ENCODE measurements around the gene IFNGR2.
A peak's percentile ranks its signal among the peaks of the same experiment; 100 is the strongest.
"Not testable (repeated sequence)": the region's sequence is repeated elsewhere in the genome, so short reads cannot be mapped to it uniquely, and the experiment has no call there.

The IFNGR2 gene

DNA sequence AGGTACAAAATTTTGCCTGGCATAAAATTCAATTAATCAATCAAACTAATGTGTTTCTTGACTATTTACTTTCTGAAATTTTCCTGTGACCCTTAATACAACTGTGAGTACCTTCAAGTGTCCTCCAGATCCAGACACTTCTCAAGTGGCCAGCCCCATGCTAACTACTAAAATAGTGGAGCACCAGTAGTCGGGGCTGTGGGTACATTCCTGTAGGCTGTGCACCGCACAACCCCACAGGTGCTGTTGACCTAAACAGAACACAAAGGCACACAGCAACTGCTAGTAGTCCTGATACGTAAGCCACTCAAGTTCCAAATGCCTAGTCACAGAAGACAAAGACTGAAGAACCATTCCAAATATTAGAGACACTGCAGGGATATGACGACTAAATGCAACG is 40.0 kb downstream of the IFNGR2 start:
- DNase-seq: peak; percentile 29

DNA sequence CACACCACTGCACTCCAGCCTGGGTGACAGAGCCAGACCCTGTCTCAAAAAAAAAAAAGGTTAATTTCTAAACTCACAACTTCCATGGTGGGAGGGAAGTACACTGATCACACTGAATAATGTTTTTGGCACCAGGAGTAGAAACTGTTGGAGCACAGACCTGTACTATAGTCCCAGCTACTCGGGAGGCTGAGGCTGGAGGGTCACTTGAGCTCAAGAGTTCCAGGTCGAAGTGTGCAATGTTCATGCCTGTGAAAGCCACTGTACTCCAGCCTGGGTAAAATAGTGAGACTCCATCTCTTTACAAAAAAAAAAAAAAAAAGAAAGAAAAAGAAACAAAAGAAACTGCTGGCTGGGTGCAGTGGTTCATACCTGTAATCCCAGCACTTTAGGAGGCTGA is 41.3 kb downstream of the IFNGR2 start:
- no peak for DNase-seq

DNA sequence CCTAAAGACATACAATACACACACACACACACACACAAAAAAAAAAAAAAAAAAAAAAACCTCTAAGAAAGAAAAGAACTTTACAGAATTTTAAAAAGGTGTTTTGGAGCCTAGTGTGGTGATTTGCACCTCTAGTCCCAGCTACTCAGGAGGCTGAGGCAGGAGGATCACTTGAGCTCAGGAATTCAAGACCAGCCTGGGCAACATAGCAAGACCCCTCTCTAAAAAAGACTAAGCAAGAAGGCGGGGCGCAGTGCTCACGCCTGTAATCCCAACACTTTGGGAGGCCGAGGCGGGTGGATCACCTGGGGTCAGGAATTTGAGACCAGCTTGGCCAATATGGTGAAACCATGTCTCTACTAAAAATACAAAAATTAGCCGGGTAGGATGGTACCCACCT is 43.4 kb downstream of the IFNGR2 start:
- not testable (repeated sequence) for DNase-seq

DNA sequence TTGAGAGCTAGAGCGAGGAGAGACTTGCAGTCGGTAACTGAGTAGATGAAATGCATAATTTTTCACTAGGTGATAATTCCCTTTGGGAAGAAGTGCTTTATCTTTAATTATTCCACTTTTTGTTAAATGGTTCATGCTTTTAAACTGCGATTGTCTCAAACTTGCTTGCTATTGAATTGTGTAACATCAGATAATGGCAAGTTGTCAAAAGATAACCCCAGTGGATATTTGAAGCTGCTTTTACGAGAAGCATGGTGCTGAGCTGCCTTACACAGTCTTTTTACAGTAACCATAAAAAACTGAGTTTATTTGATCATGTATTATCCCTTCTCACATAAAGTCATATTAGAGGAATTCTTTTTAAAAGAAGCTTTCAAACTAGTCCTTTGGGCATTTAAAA is 46.4 kb downstream of the IFNGR2 start:
- no peak for DNase-seq

DNA sequence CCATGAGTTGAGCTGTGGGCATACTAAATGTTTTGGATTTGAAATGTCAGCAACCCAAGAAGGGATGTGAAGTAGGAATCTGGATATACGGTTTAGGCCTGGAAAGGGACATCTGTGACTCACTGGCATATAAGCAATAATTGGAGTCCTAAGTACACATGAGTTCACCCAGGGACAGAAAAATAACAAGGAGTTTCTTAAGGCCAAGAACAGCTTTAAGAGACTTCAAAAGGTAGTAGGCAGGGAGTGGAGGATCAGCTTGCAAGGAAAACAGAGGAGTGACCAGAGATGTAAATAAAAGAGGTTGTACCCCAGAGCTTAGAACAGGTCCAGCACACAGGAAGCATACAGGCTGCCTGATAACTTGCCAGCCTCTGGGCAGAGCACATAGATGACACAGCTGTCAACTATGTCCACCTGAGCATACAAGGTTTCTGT is 48.4 kb downstream of the IFNGR2 start:
- no peak for DNase-seq

DNA sequence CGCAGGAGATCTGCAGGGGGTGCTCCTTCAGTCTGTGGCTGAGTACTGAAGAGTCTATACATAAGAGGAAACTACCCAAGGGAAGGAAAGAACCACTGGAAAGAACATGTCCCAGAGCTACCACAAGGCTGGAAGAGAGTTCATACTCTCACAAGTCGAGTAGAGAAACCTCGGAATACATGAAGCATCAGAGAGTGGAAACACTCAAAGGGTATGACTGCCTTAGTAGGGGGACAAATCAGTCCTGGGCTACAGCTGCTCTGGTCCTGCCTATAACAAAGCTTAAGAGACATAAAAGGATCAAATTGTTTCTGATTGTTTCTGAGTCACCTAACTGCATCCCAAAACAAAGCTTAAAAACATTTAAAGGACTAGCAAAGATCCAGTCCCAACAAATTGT is 49.1 kb downstream of the IFNGR2 start:
- no peak for DNase-seq

DNA sequence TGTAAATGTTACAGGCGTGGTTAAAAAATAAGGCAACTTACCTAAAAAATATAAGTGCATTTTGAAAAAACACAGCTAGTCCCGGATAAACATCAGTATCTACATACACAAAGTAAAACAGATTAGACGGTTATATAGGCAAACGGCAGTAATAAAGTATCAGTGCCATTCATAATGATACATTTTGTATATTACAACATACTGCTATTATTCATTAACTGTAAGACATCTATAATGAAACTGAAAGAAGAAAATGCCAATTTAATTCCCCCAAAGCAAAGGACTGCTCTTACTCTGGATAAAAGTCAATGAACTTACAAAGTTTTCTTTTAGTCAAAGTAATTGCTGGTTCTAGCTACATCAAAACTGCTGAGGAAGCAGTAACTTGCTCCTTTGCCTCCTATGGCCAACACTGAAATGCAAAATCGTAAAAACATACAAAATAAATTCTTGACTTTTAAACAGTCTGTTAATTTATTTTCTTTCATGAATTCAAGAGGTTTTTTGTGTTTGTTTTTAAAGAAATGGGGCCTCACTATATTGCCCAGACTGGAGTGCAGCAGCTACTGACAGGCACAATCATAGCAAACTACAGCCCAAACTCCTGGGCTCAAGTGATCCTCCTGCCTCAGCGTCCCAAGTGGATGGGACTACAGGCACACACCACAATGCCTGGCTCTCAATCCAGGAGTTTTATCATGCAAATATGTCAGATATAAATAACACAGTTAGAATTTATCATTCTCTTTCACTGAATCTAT is 52.7 kb downstream of the IFNGR2 start:
- no peak for DNase-seq

DNA sequence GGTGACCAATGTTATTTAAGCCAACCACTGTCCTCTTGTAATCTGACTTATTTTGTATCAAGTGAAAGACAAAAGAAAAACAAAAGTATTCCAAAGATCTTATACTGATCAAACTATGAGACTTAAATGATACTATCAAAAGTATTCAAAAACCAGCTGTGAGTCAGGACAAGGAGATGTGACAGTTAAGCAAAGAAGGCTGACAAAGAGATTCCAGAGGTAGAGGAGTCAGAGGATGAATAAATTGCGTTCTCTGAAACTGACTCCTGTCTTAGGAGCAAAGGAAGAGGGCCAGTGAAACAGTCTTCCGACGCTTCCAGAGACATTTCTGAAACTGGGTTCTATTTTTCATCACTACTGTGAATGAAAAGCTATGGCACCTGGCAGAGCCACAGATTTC is 55.6 kb downstream of the IFNGR2 start:
- DNase-seq: no peak

DNA sequence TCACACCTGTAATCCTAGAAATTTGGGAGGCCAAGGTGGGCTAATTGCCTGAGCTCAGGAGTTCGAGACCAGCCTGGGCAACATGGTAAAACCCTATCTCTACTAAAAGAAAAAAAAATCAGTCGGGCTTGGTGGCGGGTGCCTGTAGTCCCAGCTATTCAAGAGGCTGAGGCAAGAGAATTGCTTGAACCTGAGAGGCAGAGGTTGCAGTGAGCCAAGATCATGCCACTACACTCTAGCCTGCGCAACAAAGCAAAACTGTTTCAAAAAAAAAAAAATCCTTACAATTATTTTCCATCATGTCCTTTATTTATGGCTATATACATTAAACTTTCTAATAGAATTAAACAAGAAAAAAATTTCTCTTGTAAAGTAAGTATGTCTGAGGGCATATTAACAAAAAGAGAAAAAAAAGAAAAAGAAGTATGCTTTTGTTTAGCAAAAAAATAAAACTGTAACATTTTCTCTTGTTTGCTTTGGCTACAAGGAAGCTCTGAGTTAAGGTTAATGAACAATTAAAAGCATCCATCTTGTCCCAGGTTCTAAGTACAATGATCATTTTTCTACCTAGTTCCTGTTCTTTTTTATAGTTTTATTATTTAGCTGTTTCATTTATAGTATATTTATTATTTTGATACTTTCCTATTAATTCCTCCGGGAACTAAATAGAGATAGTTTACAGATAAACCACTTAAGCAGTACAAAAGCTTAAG is 58.5 kb downstream of the IFNGR2 start:
- no peak for DNase-seq

DNA sequence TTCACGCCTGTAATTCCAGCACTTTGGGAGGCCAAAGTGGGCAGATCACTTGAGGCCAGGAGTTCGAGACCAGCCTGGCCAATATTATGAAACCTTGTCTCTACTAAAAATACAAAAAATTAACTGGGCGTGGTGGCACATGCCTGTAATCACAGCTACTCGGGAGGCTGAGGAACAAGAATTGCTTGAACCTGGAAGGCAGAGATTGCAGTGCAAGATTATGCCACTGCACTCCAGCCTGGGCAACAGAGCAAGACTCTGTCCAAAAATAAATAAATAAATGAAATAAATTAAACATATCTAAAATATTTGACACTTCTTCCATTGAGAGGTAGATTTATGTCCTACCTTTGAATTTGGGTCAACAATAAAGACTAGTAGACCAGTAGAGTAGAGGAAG is 66.0 kb downstream of the IFNGR2 start:
- not testable (repeated sequence) for DNase-seq

DNA sequence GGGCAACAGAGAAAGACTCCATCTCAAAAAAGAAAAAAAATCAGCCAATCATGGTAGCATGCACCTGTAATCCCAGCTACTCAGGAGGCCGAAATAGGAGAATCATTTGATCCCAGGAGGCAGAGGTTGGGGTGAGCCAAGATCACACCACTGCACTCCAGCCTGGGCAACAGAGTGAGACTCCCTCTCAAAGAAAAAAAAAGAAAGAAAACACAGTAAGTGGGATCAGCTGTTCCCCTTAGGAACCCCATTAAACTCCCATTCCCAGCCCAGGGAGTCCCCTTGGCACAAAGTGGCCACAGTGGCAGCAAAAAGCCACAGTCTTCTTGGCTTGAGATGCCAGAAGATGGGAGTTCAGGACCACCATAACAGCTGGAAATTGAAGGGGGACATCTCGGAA is 67.5 kb downstream of the IFNGR2 start:
- DNase-seq: no peak

DNA sequence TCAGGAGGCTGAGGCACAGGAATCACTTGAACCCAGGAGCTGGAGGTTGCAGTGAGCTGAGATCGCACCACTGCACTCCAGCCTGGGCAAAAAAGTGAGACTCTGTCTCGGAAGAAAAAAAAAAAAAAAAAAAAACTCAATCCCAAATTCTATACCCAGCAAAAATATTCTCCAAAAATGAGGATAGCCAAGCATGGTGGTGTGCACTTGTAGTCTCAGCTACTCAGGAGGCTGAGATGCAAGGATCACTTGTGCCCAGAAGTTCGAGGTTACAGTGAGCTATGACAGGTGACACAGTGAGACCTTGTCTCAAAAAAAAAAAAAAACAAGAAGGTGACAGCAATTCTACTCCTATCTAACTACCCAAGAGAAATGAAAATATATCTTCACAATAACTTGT is 70.1 kb downstream of the IFNGR2 start:
- DNase-seq: no peak

DNA sequence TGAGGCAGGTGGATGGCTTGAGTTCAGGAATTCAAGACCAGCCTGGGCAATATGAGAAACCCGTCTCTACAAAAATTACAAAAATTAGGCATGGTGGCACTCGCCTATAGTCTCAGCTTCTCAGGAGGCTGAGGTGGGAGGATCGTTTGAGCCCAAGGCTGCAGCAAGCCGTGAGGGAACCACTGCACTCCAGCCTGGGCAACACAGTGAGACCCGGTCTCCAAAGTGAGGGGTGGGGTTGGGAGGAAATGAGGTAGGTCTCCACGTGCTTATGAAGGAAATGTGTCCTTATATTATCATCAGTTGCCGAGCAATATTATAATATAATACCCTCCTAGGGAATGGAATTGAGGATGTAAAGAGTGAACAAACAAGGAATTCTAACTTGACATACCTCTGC is 73.9 kb downstream of the IFNGR2 start:
- no peak for DNase-seq

DNA sequence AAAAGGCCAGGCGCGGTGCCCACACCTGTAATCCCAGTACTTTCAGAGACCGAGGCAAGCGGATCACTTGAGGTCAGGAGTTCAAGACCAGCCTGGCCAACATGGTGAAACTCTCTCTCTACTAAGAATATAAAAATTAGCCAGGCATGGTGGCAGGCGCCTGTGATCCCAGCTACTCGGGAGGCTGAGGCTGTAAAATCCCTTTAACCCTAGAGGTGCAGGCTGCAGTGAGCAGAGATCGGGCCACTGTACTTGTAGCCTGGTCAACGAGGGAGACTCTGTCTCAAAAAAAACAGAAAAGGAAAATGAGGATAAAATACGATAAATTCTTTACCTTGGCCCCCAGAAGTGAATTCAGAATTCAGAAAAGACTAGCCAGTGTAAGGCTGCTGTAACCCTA is 75.0 kb downstream of the IFNGR2 start:
- no peak for DNase-seq

DNA sequence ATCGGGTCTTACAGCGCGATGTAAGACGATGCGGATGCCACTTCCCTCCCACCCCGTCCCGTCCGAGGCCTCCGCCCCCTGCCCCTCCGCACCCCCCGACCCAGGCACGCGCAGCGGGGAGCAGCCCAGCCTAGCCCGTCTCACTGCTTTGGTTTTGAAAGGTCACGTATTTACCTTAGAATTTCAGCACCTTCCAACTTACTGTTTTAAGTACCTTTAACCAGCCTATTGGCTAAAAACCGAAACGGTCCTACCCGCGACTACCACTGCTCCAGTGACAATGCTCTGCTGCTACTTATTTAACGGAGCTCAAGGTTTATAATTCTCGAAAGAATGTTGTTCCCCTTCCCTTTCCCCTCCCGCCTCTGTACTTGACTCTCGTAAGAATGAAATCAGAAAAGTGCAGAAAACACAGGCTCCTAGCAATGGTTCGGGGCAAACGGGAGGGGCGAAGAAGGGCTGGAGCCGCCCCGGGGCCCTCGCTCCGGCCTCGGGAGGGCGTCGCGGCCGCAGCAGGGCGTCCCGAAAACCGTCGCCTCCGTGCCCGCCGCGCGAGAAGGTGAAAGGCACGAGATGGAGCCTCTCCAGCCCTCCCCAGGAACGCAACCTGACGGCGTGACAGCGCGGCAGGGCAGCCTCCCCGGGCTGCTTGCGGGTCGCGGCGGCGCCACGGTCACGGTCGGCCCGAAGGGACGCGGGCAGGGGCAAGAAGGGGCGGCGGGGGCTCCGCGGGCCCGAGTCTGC is 75.9 kb downstream of the IFNGR2 start:
- peak; percentile 34 for DNase-seq

DNA sequence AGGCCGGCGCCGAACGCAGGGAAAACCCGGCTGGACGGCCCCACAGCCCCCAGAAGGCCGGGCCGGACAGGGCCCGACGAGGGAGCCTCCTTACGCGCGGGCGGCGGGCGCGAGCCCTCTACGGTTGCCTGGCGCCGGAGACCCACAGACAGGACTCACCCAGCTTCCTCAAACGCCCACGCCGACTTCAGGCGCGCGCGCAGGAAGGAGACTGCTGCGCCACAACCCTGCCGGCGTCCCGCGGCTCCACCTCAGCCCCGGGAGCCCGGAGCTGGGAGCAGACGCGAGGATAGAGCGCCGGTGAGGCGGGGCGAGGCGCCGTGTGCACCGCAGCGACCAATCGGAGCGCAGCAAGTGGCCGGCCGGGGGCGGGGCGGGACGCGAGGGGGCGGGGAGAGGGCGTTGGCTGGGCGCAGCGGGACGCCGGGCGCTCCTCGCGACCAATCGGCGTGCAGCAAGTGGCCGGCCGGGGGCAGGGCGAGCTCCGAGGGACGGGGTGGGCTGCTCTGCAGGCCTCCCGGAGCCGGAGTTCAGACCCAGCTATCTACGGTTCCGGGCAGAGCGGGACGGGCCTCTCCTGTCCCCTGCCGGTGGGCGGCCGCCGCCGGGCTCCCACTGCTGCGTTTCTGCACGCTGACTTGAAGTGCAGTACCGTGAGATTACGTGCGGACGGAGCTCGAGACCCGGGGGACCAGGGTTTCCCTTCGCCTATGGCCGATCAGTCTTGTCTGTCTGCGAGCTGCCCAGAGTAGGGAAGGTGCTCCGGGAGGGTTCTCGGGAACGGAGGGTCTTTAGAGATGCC is 76.7 kb downstream of the IFNGR2 start, which contains the start of gene TMEM50B:
Gene TMEM50B (minus strand): TSS at position 296 of the 802 bp plus-strand sequence. CDS start 11,089 bp downstream, outside the sequence.
- DNase-seq: peak; percentile 98

DNA sequence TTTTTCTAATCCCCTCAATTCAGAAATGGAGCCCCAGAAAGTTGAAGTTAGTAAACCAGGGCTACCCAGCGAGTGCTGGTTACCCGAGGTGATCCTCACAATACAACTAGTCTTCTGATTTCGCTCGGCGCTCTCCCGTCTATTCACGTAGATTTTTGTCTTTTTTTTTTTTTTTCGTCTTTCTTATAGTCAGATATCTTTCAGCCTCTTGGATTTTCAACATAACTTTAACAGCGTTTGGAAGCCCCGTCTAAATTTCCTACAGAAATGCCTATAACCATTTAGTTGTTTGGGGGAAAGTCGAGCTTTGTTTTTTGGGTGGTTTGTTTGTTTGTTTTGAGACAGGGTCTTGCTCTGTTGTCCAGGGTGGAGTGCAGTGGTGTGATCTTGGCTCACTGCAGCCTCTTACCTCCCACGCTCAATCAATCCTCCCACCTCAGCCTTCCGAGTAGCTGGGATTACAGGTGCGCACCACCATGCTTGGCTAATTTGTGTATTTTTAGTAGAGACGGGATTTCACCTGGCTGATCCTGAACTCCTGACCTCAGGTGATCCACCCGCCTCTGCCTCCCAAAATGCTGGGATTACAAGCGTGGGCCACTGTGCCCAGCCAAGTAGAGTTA is 77.4 kb downstream of the IFNGR2 start:
- DNase-seq: no peak

DNA sequence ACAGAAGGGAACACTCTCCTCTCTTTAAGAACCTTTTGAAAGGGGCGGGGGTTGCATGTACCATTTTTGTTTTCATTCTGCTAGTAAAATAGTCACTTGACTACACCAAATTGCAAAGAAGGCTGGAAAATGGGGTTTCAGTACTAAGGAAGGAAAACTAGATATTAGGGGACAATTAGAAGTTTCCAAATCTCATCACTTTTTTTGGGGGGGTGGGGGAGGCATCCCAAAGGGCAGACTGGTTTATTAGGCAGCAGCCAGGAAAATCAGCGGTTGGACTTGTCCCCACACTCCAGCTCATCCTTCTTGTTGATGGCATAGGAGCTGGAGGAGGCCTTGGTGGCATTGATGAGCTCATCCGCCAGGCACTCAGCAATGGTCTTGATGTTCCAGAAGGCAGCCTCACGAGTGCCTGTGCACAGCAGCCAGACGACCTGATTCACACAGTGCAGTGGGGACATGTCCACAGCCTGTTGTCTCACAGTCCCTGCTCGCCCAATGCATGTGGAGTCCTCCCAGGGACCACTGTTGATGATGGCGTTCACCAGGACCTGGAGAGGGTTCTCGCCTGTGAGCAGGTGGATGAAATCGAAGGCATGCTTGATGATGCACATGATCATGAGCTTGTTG is 78.2 kb downstream of the IFNGR2 start:
- DNase-seq: no peak

Data from NCI-H345 (cell line).